GM21825 (cell line): Measurements from ENCODE around the gene LYSMD4.
A peak's percentile ranks its signal among the peaks of the same experiment; 100 is the strongest.
"Not testable (repeated sequence)": the region's sequence is repeated elsewhere in the genome, so short reads cannot be mapped to it uniquely, and the experiment has no call there.

ENCODE experiments used
- ATAC-seq: cut with Tn5 transposase; IDR thresholded peaks from one replicate; pipeline ENCODE4 v1.9.1; 2021; ENCODE audit warnings: mild to moderate bottlenecking, moderate library complexity; ENCODE audit not compliant: unreplicated experiment

The LYSMD4 gene

DNA sequence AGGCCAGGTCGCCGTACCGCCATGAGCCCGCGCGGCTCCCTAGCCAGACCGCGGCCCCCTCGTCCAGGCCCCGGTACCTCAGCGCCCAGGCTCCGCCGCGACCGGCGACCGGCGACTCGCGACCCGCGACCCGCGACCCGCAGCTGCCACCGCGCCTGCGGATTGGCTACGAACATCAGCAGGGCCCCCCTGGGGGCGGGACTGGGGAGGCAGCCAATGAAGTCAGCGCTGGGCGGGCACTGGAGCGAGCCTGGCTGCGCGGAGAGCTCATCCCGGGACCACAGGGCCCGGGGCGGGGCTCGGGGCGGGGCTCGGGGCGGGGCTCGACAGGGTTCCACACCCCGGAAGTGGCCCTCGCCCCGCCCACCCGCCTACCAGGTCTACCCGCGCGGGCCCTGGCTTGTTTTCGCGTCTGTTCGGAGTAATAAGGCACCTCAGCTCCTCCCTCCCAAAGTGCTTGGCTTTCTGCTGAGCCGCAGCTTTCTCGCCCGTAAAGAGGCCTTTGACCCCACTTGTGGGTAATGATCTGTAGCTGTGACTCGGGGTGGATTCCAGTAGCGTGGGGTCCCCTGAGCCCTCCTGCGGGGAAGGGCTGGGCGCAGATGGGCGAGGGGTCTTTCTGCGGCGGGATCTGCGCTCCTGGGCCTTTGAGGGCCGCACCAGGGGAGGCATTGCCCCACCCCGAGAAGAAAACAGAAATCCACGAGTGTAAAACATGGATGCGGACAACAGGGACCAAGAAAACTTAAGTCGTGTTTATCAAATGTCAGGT, at the start of gene LYSMD4:
LYSMD4 (minus strand) TSS at position 170 of the 772 bp plus-strand sequence. CDS start 1,438 bp downstream, outside the sequence.
- ATAC-seq, result peak; percentile 99

DNA sequence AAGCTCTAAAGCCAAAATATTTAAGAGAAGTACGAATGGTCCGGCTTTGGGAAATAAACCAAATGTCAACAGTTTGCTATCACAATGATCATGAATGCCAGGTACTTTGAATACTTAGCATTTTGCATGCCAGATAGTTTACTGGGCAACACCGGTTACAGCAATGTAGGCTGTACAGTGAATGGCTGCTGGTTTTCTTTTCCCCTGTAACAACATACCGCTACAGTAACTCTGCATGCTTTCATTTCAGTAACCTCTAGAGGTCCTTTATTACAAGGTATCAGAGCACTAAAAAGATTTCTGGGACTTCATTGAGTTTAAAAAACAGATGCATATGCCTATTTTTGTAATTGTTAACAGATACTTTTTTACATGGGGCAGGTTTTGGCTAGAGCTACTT, 48.8 kb upstream of the LYSMD4 start:
- not testable (repeated sequence) for ATAC-seq

- no peak for ATAC-seq
Observed at GRCh38 chr15:99777144-99777543, 43.9 kb upstream of the LYSMD4 start.

DNA sequence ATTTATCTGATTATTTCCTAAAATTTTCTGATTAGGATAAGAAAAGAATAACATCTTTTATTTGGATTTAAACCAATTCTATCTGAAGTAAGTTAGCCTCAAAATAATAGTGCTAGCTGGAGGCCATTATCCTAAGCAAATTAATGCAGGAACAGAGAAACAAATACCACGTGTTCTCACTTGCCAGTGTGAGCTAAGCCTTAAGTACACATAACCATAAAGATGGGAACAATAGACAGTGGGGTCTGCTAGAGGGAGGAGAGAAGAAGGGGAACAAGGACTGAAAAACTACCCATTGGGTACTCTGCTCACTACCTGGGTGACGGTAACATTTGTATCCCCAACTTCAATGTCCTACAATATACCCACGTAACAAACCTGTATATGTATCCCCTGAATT, 31.3 kb upstream of the LYSMD4 start:
- no peak for ATAC-seq

DNA sequence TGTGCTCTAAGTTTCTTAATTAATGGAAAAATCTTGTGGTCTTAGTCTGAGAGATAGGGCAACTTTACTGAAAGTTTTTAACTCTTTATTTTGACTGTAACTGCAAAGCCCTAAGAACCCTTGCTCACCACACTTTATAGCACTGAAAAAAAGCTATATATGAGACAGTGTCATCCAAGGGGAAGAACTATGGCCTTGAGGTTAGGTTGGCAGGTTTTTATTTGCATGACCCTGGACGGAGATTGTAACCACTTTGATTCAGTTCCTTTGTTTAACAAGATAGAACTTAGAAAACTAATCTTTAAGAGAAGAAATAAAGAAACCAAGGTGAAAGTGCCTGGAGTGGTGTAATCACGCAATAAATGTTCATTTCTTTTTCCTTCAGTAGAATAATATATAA, 30.6 kb upstream of the LYSMD4 start:
- no peak for ATAC-seq

DNA sequence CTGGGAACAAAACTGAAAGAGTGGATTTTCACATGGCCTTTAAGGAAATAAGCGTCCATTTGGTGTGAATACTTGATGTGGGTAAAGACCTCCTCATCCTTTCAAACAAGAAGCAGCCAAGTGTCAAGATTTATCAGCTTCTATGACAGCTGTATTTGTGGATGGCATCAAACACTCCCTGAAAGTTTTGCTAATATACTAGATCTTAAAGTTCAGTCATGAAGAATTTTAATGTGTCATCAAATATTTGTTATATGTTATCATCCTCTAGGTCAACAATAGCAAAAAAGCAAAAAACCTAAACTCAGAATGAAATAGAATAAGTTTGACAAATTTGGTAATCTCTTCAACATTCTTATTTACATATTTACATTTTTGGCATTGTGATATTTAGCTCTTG, 29.1 kb upstream of the LYSMD4 start:
- no peak for ATAC-seq

- ATAC-seq, result peak; percentile 91
Observed at GRCh38 chr15:99755692-99756409, 22.6 kb upstream of the LYSMD4 start.

- ATAC-seq, result no peak
Observed at GRCh38 chr15:99753066-99753465, 19.8 kb upstream of the LYSMD4 start.

DNA sequence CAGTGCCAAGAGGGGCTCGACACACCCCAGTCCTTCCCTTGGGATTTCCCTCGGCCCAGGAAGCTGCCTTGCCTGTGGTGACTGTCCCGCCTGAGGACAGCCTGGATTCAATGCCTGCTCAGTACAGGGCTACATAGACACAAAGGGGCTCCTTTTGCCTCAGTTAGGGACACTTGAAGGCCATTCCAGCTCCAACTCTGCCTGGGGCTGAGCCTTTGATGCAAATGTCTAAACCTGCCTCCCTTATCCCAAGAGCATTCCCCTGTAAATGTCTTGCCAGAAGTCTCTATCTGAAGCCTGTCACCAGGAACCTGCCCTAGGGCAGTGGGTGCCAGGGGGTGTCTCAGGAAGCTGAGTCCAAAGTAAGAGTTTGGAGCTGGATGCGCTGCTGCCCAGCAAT, 19.3 kb upstream of the LYSMD4 start:
- ATAC-seq, result no peak

GRCh38 chr15:99750326-99750725, 17.1 kb upstream of the LYSMD4 start:
- not testable (repeated sequence) for ATAC-seq

GRCh38 chr15:99749386-99749785, 16.1 kb upstream of the LYSMD4 start:
- ATAC-seq, result no peak

GRCh38 chr15:99745370-99746086, 12.3 kb upstream of the LYSMD4 start:
- no peak for ATAC-seq

DNA sequence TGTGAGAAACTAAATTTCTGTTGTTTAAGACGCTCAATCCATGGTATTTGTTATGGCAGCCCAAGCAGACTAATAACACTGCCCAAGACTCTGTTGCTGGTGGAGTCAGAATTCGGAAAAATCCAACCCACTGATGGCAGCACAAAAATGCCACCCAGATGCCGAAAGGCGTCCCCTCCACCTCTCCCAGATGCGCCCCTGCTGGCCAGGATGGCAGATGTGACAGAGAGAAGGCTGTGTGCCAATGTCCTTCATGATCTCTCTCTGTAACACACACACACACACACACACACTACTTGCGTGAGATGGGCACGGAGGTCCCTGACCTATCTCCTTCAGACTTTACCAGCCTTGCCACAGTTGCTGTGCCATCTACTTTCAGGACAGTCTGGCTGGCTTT, 10.9 kb upstream of the LYSMD4 start:
- ATAC-seq, result no peak

GRCh38 chr15:99741835-99742234, 8.6 kb upstream of the LYSMD4 start:
- ATAC-seq, result no peak

GRCh38 chr15:99738021-99738847, 5.0 kb upstream of the LYSMD4 start:
- no peak for ATAC-seq

GRCh38 chr15:99736702-99737101, 3.5 kb upstream of the LYSMD4 start:
- ATAC-seq, result no peak

DNA sequence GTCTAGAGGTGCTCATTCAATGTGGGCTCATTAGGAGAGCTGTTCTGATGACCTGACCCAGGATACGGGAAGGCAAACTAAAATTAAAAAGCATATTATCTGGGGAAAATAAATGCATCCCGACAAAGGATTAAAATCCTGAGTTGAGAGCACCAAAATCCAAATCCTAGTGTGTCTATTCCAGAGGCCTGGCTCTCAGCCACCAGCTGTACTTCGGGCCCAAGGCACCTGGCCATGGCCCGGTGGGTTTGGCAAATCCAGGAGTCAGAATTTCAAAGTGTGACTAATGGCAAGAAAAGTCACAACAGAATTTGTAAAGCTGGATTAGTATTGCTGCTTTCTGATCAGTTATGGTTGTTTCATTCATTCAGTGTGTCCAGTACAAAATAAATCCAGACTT, 2.6 kb upstream of the LYSMD4 start:
- no peak for ATAC-seq

DNA sequence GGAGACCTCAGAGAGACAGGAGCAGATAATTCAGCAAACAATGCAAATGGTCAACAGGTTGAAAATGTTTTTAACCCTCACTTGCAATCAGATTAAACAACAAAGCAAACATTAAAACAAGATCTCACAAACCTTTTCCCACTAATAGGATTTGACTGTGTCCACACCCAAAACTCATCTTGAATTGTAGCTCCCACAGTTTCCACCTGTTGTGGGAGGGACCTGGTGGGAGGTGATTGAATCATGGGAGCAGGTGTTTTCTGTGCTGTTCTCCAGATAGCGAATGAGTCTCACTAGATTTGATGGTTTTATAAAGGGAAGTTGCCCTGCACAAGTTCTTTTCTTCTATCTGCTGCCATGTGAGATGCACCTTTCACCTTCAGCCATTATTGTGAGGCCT, 1.3 kb upstream of the LYSMD4 start:
- ATAC-seq, result no peak

- ATAC-seq, result not testable (repeated sequence)
Observed at GRCh38 chr15:99734040-99734291, 729 bp upstream of the LYSMD4 start.

DNA sequence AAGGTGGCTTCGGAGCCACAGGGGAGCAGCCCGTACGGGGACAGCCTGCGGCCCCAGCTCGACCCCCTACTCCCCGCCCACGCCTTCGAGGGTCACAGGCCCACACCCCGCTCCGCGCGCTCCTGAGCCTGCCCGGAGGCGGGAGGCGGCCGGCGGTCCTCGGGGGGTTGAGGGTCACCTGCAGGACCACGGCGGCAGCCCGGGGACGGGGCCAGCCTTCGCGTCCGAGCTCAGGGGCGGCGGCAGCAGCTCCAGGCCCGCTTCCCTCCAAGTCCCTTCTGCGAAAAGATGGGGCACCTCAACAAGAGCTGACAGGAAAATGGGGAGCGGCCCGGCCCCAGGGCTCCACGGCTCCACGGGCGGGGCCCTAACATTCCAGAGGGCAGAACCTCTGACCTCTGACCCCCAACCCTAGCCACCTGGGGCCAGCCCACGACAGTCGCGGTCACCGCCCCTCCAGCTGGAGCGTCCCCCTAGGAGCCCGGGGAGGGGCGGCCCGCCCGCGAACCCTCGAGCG, 428 bp downstream of the LYSMD4 start:
- peak; percentile 32 for ATAC-seq
